ENCODE results near the gene CAPSL.

DNA sequence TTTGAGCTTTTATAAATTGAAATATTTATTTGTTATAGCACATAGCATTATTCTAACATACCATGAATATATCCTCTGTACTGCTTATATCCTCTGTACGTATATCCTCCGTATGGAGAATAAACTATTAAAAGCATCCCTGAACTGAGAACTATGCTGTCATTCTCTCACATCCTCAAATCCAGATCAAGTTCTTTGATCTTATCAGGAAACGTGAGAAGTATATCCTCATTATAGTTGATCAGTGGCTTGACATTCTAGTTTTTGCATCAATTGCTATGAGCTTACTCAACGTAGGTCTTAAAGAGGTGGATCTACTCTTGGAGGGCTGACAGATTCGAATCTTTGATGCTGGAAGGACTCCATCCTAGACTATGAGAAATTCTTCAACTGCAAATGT lies 44.3 kb downstream of the CAPSL start:
- no peak for TF ChIP-seq POLR2AphosphoS5 (IDR thresholded peaks at IDR 0.05; ENCODE audit: insufficient read depth in 1 of 2, low read depth in 1 of 2)
- TF ChIP-seq POLR2A (IDR thresholded peaks at IDR 0.05): no peak
- TF ChIP-seq, protein P1, sequence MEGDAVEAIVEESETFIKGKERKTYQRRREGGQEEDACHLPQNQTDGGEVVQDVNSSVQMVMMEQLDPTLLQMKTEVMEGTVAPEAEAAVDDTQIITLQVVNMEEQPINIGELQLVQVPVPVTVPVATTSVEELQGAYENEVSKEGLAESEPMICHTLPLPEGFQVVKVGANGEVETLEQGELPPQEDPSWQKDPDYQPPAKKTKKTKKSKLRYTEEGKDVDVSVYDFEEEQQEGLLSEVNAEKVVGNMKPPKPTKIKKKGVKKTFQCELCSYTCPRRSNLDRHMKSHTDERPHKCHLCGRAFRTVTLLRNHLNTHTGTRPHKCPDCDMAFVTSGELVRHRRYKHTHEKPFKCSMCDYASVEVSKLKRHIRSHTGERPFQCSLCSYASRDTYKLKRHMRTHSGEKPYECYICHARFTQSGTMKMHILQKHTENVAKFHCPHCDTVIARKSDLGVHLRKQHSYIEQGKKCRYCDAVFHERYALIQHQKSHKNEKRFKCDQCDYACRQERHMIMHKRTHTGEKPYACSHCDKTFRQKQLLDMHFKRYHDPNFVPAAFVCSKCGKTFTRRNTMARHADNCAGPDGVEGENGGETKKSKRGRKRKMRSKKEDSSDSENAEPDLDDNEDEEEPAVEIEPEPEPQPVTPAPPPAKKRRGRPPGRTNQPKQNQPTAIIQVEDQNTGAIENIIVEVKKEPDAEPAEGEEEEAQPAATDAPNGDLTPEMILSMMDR (IDR thresholded peaks at IDR 0.05): no peak
